ENCODE measurements around the gene MDH2.
"Not testable (repeated sequence)": the region's sequence is repeated elsewhere in the genome, so short reads cannot be mapped to it uniquely, and the experiment has no call there.

MDH2 gene

GRCh38 chr7:76114742-76115141, 66.8 kb downstream of the MDH2 start:
- not testable (repeated sequence) for DNase-seq
